GM12878 (cell line): ENCODE measurements around the gene CD300E. TPM values are rescaled to one million over a fixed set of nuclear protein-coding genes. Genes with fewer than 3 reads are reported as not detected.

ENCODE experiments used
- HDAC6 ChIP-seq: fragments of 200-600 bp; sonication (generic); IDR thresholded peaks from one replicate; pipeline ENCODE4 v1.8.0; 2017; ENCODE audit warnings: antibody characterized with exemption; ENCODE audit not compliant: unreplicated experiment
- JUNB ChIP-seq: IDR thresholded peaks from 2 replicates; pipeline ENCODE4 v1.6.1; 2016; ENCODE audit warnings: antibody characterized with exemption, mild to moderate bottlenecking
- MEF2B ChIP-seq: fragments of 450-650 bp; IDR thresholded peaks from 2 replicates; pipeline ENCODE4 v1.6.1; 2018; ENCODE audit warnings: mild to moderate bottlenecking, moderate library complexity; ENCODE audit not compliant: partially characterized antibody, poor library complexity, severe bottlenecking
- MLLT1 ChIP-seq: fragments of 450-650 bp; IDR thresholded peaks from 2 replicates; pipeline ENCODE4 v1.6.1; 2016; ENCODE audit warnings: mild to moderate bottlenecking
- SMAD5 ChIP-seq: IDR thresholded peaks from 2 replicates; pipeline ENCODE4 v1.6.1; 2016; ENCODE audit warnings: antibody characterized with exemption, low read depth
- ZNF24 ChIP-seq: fragments of 450-650 bp; IDR thresholded peaks from 2 replicates; pipeline ENCODE4 v1.6.1; 2017; ENCODE audit warnings: antibody characterized with exemption, mild to moderate bottlenecking
- ZNF592 ChIP-seq: fragments of 450-650 bp; IDR thresholded peaks from 2 replicates; pipeline ENCODE4 v1.6.1; 2017; ENCODE audit warnings: mild to moderate bottlenecking, moderate library complexity
- polyA plus RNA-seq, 11 experiments: library from polyadenylated mRNA; depleted of rRNA in 4 of 11; unstranded in 6 of 11; stranded (reverse) in 5 of 11; fragments of >200 nt; fragmentation: Nextera tagmentation in 4 of 11; fragmentation: Illumina TruSeq in 1 of 11; extraction: Ambion mirVana in 4 of 11; extraction: Trizol in 1 of 11; gene quantifications; 1 replicate in 1 of 11; 2 replicates in 10 of 11; pipeline versions ENCODE4 v1.2.1 to v1.2.3, GENCODE V29; 2011 to 2016; ENCODE audit warnings: inconsistent platforms in 2 of 11, missing spikeins in 2 of 11, low read depth in 1 of 11
- total RNA-seq, 4 experiments: library from RNA; depleted of rRNA in 3 of 4; stranded (reverse); fragments of >200 nt in 3 of 4; fragmentation: Illumina TruSeq in 1 of 4; extraction: Trizol in 1 of 4; gene quantifications; 2 replicates each; pipeline versions ENCODE4 v1.2.1 to v1.2.3, GENCODE V29; 2013 to 2021

The CD300E gene
- total and polyA plus RNA-seq, 10 of the 15 experiments (the other 5 are each of a cell fraction or from before 2014, with no cell fraction given) = not detected

GRCh38 chr17:74635418-74635817 lies 11.9 kb upstream of the CD300E start (continued):
- TF ChIP-seq ZNF592 (0 out of 2 replicates have a peak, but pooled peaks have one; percentile 62), HDAC6 (no peak), ZNF24 (0 out of 2 replicates have a peak, but pooled peaks have one; percentile 8), MLLT1 (peak; percentile 99), JUNB (no peak), MEF2B (peak; percentile 42), SMAD5 (no peak)
- TF ChIP-seq, all 136 proteins: peak for 19
